Body of pancreas (tissue), 4 donors: ENCODE results near the gene ADRM1. TPM values are rescaled to one million over a fixed set of nuclear protein-coding genes. Genes with fewer than 3 reads are reported as not detected.

Experiments
- ATAC-seq: fragments of 150-250 bp; one replicate; pipeline ENCODE4 v1.9.1; 2016
- DNase-seq, 4 donors: peaks; one replicate each; pipeline ENCODE4 v3.0.0-alpha.2; 2019
- H3K27ac ChIP-seq, 4 donors: fragments of 200-600 bp; sonication (generic); 1 replicate in 3 of 4; 2 replicates in 1 of 4; pipeline versions ENCODE4 v1.5.1 to v1.6.1; 2016 to 2019; ENCODE audit warnings: mild to moderate bottlenecking in 1 of 4, mixed read lengths in 1 of 4, moderate library complexity in 1 of 4
- H3K27me3 ChIP-seq, 2 donors: fragments of 200-600 bp; sonication (generic); one replicate each; pipeline ENCODE4 v1.6.0; 2016; ENCODE audit warnings: mild to moderate bottlenecking in 1 of 2
- H3K36me3 ChIP-seq, 2 donors: fragments of 200-600 bp; sonication (generic); replicated peaks in 1 of 2; 2 replicates each; pipeline ENCODE4 v1.5.1; 2016; ENCODE audit warnings: low read depth in 2 of 2; ENCODE audit not compliant: insufficient read depth in 1 of 2
- H3K4me1 ChIP-seq: fragments of 200-600 bp; sonication (generic); one replicate; pipeline ENCODE4 v1.6.0; 2016
- H3K4me3 ChIP-seq, 2 donors: fragments of 200-600 bp; sonication (generic); 1 replicate in 1 of 2; 2 replicates in 1 of 2; pipeline ENCODE4 v1.5.1; 2016 to 2019
- H3K9me3 ChIP-seq, 3 donors: fragments of 200-600 bp; sonication (generic); 1 replicate in 2 of 3; 2 replicates in 1 of 3; pipeline ENCODE4 v1.5.1; 2016
- CTCF ChIP-seq, 7 experiments: fragments of 450-650 bp in 4 of 7; fragments of 200-600 bp in 3 of 7; sonication (generic) in 3 of 7; IDR thresholded peaks; one replicate each; pipeline ENCODE4 v1.5.1; 2016 to 2019; ENCODE audit warnings: antibody characterized with exemption in 7 of 7
- POLR2A ChIP-seq, 3 donors: fragments of 450-650 bp; IDR thresholded peaks; one replicate each; pipeline ENCODE4 v1.6.1; 2016; ENCODE audit warnings: antibody characterized with exemption in 3 of 3, mild to moderate bottlenecking in 2 of 3
- WGBS, 2 donors: methylation state at CpG; one replicate each; pipeline ENCODE4 v1.1.5; 2017; 5-methylcytosine and 5-hydroxymethylcytosine counted together
- intact Hi-C: fragments of 100-400 bp; cut with DNase I; formaldehyde crosslinking; loops from one replicate; pipeline ENCODE4 v1.15.1; 2023
- total RNA-seq, 2 donors: library from RNA; depleted of rRNA; stranded (reverse); fragments of >200 nt; gene quantifications; one replicate each; pipeline ENCODE4 v1.1.0, GENCODE V29; 2016

Gene ADRM1
- total RNA-seq, 2 donors from 2014 or later: 79.9 to 104 TPM

GRCh38 chr20:62311832-62312661 is 9.2 kb downstream of the ADRM1 start:
- Histone ChIP-seq H3K27ac (no peak overlapping the region), H3K9me3 (no peaks in the 10 kb centered on the region), H3K36me3 (peaks cover 16 to 23% of the 10 kb centered on the region in 2 donors), H3K27me3 (no peaks in the 10 kb centered on the region), H3K4me1 (no peaks in the 10 kb centered on the region), H3K4me3 (no peak overlapping the region)
- no peak for TF ChIP-seq CTCF (IDR thresholded peaks at IDR 0.05)
- no peak for TF ChIP-seq POLR2A (IDR thresholded peaks at IDR 0.05)
- DNase-seq: no peak
- WGBS, 2 donors: 77 to 93% methylated on average over 15 to 42 of the region's 60 CpGs
- intact Hi-C loops: no loop called here
- no peak for ATAC-seq

DNA sequence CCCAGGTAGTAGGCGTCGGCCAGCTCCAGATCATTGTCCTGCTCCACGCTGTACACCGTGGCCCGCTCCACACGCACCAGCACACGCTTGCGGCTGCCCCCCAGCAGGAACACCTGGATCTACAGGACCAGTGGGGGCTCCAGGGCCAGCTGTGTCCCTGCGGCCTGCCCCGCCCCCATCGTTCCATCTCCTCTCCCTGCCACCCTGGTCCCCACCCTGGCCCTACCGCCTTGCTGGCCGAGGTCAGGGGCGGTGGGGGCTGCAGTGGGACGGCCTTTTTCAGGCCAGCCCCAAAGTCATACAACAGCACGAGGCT is 9.8 kb downstream of the ADRM1 start:
- Histone ChIP-seq H3K4me3 (no peak overlapping the region), H3K27ac (no peak overlapping the region), H3K27me3 (no peaks in the 10 kb centered on the region), H3K9me3 (no peaks in the 10 kb centered on the region), H3K36me3 (peaks cover 10 to 24% of the 10 kb centered on the region in 2 donors), H3K4me1 (no peaks in the 10 kb centered on the region)
- 92 to 100% methylated on average over 1 to 16 of the region's 16 CpGs for WGBS, 2 donors
- ATAC-seq (no peak), DNase-seq (no peak)
- intact Hi-C loops: no loop called here
- TF ChIP-seq CTCF (IDR thresholded peaks at IDR 0.05) (no peak), POLR2A (IDR thresholded peaks at IDR 0.05) (no peak)

DNA sequence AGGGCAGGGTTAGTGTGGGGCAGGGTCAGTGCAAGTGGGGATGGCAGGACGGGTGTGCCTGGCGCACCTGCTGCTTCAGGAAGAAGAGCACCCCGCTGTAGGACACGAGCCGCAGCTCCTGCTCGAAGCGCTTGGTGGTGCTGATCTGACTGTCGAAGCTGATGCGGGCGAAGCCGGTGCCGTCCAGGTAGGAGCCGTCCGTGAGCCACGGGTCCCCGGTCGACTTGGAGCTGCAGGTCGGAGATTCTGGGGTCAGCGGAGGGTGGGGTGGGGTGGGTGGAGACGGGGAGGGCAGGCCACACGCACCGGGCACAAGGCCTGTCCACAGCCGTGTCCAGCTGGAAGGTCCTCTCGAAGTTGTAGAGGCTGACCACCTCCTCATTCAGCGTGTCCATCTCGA is 10.2 kb downstream of the ADRM1 start:
- 89 to 96% methylated on average over 9 to 15 of the region's 26 CpGs for WGBS, 2 donors
- H3K27me3 ChIP-seq: no peaks in the 10 kb centered on the region
- H3K9me3 ChIP-seq: no peaks in the 10 kb centered on the region
- H3K36me3 ChIP-seq: peaks cover 6 to 20% of the 10 kb centered on the region in 2 donors
- TF ChIP-seq POLR2A (IDR thresholded peaks at IDR 0.05) (no peak), CTCF (IDR thresholded peaks at IDR 0.05) (no peak)
- no peaks in the 10 kb centered on the region for H3K4me1 ChIP-seq
- intact Hi-C loops: no loop called here
- DNase-seq (no peak), ATAC-seq (no peak)
- no peak overlapping the region for H3K4me3 ChIP-seq
- no peak overlapping the region for H3K27ac ChIP-seq

- no peak for ATAC-seq
Observed at GRCh38 chr20:62313460-62314338, 10.9 kb downstream of the ADRM1 start.

More at GRCh38 chr20:62313460-62314338, 10.9 kb downstream of the ADRM1 start:
- intact Hi-C loops: no loop called here
- Histone ChIP-seq H3K36me3 (peaks cover 0 to 14% of the 10 kb centered on the region in 2 donors), H3K27me3 (no peaks in the 10 kb centered on the region), H3K4me3 (no peak overlapping the region), H3K27ac (no peak overlapping the region), H3K9me3 (no peaks in the 10 kb centered on the region), H3K4me1 (no peaks in the 10 kb centered on the region)
- WGBS, 2 donors: 88 to 92% methylated on average over 51 to 55 of the region's 55 CpGs
- no peak for DNase-seq
- TF ChIP-seq CTCF (IDR thresholded peaks at IDR 0.05): no peak
- TF ChIP-seq POLR2A (IDR thresholded peaks at IDR 0.05): no peak
